Thymus (tissue), 11 donors: Measurements from ENCODE around the gene NUDT17. TPM values are rescaled to one million over a fixed set of nuclear protein-coding genes. Genes with fewer than 3 reads are reported as not detected.

Experiments
- DNase-seq, 9 donors: peaks; one replicate each; pipeline ENCODE4 v3.0.0-alpha.2; 2013; ENCODE audit warnings: low spot score in 9 of 9, low read depth in 6 of 9, missing footprints in 1 of 9
- H3K27ac ChIP-seq, 2 donors: one replicate each; pipeline ENCODE4 v1.5.1; 2013; ENCODE audit warnings: control low read depth in 1 of 2, low read depth in 1 of 2, low read length in 1 of 2, mild to moderate bottlenecking in 1 of 2, moderate library complexity in 1 of 2
- H3K27me3 ChIP-seq, 2 donors: one replicate each; pipeline ENCODE4 v1.5.1; 2013; ENCODE audit warnings: low read length in 1 of 2; ENCODE audit not compliant: control insufficient read depth in 2 of 2, insufficient read depth in 1 of 2
- H3K36me3 ChIP-seq, 2 donors: one replicate each; pipeline ENCODE4 v1.5.1; 2013; ENCODE audit warnings: low read length in 1 of 2, mild to moderate bottlenecking in 1 of 2, moderate library complexity in 1 of 2; ENCODE audit not compliant: control insufficient read depth in 2 of 2, insufficient read depth in 2 of 2
- H3K4me1 ChIP-seq, 2 donors: one replicate each; pipeline ENCODE4 v1.5.1; 2013; ENCODE audit warnings: low read length in 2 of 2; ENCODE audit not compliant: control insufficient read depth in 2 of 2, insufficient read depth in 2 of 2
- H3K4me3 ChIP-seq, 2 donors: one replicate each; pipeline ENCODE4 v1.5.1; 2013; ENCODE audit warnings: low read length in 2 of 2, control low read depth in 1 of 2, mild to moderate bottlenecking in 1 of 2
- H3K9me3 ChIP-seq, 2 donors: one replicate each; pipeline ENCODE4 v1.5.1; 2013; ENCODE audit warnings: low read length in 1 of 2, mild to moderate bottlenecking in 1 of 2; ENCODE audit not compliant: control insufficient read depth in 2 of 2, insufficient read depth in 1 of 2
- WGBS: extraction: QIAGEN DNeasy Blood & Tissue Kit; methylation state at CpG from one replicate; pipeline ENCODE4 v1.1.7; 2013; 5-methylcytosine and 5-hydroxymethylcytosine counted together
- polyA plus RNA-seq: library from polyadenylated mRNA; stranded (reverse); fragments of 200-250 nt; gene quantifications from one replicate; pipeline ENCODE4 v1.2.3, GENCODE V29; 2013
- total RNA-seq: library from RNA; stranded (reverse); fragments of 120-200 nt; gene quantifications from one replicate; pipeline ENCODE4 v1.2.4, GENCODE V29; 2013
- donor health status: healthy.

Gene NUDT17
- total and polyA plus RNA-seq, 2 donors, result 3.7 to 6.0 TPM

DNA sequence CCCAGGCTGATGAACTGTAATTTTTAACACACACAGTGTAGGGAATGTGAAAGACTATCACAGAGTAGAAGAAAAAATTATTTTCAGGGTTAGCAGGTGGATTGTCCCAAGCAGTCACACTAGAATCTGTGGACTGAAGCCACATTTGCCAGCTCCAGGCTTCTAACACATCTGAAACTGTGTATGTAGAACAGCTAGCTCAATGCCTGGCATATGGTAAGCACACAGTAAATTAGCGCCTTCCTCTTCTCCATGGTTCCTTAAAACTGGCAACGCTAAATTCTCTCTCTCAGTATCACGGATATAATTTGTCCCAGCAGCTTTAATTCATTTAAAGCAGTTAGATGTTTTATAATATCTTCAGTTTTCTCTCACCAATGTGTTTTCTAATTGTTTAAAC, 2.4 kb upstream of the NUDT17 start:
- no peaks in the 10 kb centered on the region for H3K27me3 ChIP-seq
- no peak overlapping the region for H3K27ac ChIP-seq
- H3K36me3 ChIP-seq, result peaks cover 32 to 47% of the 10 kb centered on the region in 2 donors
- WGBS, result 98% methylated on average over 3 of the region's 3 CpGs
- H3K4me1 ChIP-seq, result peaks cover 5 to 20% of the 10 kb centered on the region in 2 donors
- H3K4me3 ChIP-seq, result no peak overlapping the region
- no peak for DNase-seq
- no peaks in the 10 kb centered on the region for H3K9me3 ChIP-seq

DNA sequence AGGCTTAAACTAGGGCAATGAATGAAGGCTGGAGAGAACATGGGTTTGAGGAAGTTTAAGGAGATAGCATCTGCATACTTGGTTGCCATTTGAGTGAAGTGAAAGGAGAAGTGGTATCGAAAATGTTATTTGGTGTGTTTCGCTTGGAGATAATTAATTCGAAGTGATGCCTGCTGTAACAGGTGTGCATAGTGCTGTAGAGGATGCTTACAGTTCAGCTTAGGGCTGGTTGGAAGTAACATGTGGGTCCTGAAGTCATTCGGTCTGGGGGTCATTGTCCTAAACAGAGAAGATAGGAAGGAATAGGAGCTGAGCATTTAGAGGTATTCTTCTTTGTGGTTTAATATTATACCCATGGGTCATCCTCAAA, 301 bp upstream of the NUDT17 start:
- no peaks in the 10 kb centered on the region for H3K27me3 ChIP-seq
- H3K4me1 ChIP-seq, result peaks cover 5 to 20% of the 10 kb centered on the region in 2 donors
- no peak for DNase-seq
- no peaks in the 10 kb centered on the region for H3K9me3 ChIP-seq
- H3K36me3 ChIP-seq, result peaks cover 37 to 44% of the 10 kb centered on the region in 2 donors
- H3K4me3 ChIP-seq, result peak overlapping the region; percentile 60 to 78
- 2% methylated on average over 4 of the region's 4 CpGs for WGBS
- H3K27ac ChIP-seq, result peak overlapping the region in 1 of 2 donors; percentile 18

DNA sequence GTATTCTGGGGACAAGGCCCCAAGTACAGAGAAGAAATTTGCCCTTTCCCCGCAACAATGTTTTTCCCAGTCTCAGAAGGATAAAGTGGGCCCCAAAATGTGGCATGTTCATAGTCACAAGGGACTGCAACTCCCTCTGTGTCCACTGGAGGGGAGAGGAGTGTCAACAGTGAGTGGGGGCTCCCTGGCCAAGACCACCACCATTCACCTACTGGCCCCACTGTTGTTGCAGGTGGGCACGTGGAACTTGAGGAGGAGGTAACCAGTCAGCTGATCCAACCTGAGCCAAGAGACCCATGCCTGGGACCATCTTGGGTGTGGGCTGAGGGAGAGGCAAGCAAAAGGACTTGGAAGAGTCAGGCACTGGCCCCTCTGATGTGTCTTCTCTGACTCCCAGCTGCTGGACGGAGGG, 777 bp downstream of the NUDT17 start:
- Histone ChIP-seq H3K9me3 (no peaks in the 10 kb centered on the region), H3K4me1 (peaks cover 5 to 24% of the 10 kb centered on the region in 2 donors), H3K27me3 (no peaks in the 10 kb centered on the region), H3K36me3 (peaks cover 38 to 45% of the 10 kb centered on the region in 2 donors), H3K27ac (no peak overlapping the region), H3K4me3 (peak overlapping the region; percentile 60 to 78)
- 56% methylated on average over 3 of the region's 3 CpGs for WGBS
- DNase-seq, result peak in 5 of 9 donors; percentile 18 to 64 (median 21)

DNA sequence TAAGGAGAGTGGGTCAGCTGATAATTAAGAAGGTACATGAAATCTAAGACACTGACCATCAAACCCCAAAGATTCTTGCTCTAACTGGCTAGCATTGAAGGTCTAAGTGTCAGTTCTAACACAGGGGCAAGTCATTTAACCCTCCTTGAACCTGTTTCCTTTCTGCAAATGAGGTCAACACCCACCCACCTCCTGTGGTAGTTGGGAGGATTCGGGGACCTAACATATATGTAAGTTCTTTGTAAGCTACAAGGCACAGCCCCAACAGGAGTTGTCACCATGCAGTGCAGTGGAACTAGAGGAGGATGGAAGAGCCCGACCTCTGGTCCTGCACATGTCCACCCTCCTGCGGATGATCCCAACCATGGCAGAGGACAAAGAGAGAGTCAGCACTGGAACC, 2.4 kb downstream of the NUDT17 start:
- no peak for DNase-seq

DNA sequence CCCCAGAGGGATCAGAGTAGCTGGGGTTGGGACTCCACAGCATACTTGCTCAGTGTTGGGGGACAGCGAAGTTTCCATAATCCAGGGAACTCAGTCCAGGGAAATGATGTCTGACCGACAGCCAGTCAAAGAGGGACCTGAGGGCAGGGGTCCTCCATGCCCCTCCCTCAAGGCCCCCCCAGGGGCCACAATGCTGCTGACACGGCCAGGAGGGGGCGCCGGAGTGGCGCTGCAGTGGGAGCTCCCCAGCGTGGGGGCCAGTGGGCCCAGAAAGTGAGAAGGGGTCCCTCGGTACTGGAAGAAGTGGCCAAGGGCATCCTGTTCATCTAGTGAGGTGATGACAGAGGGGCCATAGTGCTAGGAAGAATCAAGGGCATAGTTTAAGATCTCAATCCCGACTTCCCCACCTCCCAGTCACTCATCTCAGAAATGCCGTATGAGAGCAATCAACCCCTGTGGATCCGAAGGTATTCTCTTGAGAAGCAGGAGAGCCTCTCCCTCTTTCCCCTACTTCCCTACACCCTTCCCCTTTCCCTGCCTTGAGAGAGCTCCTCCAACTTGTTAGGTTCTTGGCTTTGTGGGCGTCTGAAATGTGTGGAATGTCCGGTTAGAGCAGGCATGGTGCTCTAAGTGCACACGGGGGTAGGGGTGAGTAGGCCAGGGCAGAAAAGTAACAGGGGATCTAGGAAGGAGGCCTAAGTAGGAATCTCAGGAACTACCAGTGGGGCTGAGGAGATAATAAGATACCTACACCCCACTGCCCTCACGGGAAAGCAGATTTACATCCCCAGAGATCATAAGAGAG, 4.1 kb downstream of the NUDT17 start:
- no peak overlapping the region for H3K4me3 ChIP-seq
- peaks cover 5 to 22% of the 10 kb centered on the region in 2 donors for H3K4me1 ChIP-seq
- DNase-seq, result no peak
- H3K27ac ChIP-seq, result no peak overlapping the region
- WGBS, result 90% methylated on average over 15 of the region's 15 CpGs
- peaks cover 39 to 44% of the 10 kb centered on the region in 2 donors for H3K36me3 ChIP-seq
- no peaks in the 10 kb centered on the region for H3K27me3 ChIP-seq
- H3K9me3 ChIP-seq, result no peaks in the 10 kb centered on the region

More for the DNA sequence above, 2.4 kb downstream of the NUDT17 start:
- no peak overlapping the region for H3K27ac ChIP-seq
- WGBS, result 94% methylated on average over 3 of the region's 3 CpGs
- no peaks in the 10 kb centered on the region for H3K9me3 ChIP-seq
- H3K4me3 ChIP-seq, result no peak overlapping the region
- no peaks in the 10 kb centered on the region for H3K27me3 ChIP-seq
- peaks cover 5 to 24% of the 10 kb centered on the region in 2 donors for H3K4me1 ChIP-seq
- H3K36me3 ChIP-seq, result peaks cover 31 to 36% of the 10 kb centered on the region in 2 donors

DNA sequence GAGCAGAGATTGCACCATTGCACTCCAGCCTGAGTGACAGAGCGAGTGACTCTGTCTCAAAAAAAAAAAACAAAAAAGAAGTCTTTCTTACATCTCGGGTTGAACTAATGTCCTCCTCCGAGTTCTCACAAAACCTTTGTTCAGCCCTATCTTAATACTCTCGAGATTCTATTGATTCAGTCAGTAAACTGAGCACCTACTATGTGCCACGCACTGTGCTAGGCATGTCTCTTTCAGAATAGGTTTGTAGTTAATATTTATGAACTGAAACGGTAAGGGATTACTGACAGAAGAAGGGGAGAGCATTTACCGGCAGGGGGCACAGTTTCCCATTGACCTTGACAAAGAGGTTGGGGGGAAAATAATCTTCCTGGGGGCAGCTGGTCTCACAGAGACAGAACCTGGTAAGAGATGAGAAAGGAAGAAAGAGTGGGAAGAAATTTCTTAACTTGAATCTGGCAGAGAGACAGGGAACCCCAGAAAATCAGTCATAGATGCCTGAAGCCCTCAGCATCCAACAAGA, 10.1 kb downstream of the NUDT17 start:
- peaks cover 35% of the 10 kb centered on the region in 2 donors for H3K36me3 ChIP-seq
- peaks cover 3 to 13% of the 10 kb centered on the region in 2 donors for H3K4me1 ChIP-seq
- DNase-seq, result no peak
- no peak overlapping the region for H3K4me3 ChIP-seq
- peaks cover 0 to 3% of the 10 kb centered on the region in 2 donors for H3K9me3 ChIP-seq
- 94% methylated on average over 7 of the region's 7 CpGs for WGBS
- H3K27me3 ChIP-seq, result no peaks in the 10 kb centered on the region
- H3K27ac ChIP-seq, result no peak overlapping the region

DNA sequence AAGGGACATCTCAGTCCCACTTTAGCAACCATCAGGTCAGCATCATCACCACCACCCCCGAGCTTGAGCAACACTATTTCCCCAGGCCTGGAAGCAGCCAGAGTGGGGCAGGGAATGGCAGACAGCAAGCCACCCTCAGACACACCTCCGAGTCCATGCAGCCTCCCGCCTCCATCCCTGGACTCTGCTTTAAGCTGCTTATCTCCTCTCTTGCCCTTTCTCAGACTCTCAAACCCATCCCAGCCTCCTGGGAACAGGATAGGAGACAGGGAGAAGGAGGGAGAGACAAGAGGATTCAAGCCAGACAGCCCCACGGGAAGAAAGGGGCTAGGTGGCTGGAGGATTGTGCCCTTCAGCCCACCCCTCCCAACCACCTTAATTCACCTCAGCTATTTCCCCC, 11.7 kb downstream of the NUDT17 start:
- H3K27me3 ChIP-seq, result no peaks in the 10 kb centered on the region
- H3K4me3 ChIP-seq, result no peak overlapping the region
- peaks cover 0 to 3% of the 10 kb centered on the region in 2 donors for H3K9me3 ChIP-seq
- 69% methylated on average over 4 of the region's 4 CpGs for WGBS
- DNase-seq, result no peak
- peaks cover 29 to 31% of the 10 kb centered on the region in 2 donors for H3K36me3 ChIP-seq
- peaks cover 3 to 13% of the 10 kb centered on the region in 2 donors for H3K4me1 ChIP-seq
- H3K27ac ChIP-seq, result no peak overlapping the region

DNA sequence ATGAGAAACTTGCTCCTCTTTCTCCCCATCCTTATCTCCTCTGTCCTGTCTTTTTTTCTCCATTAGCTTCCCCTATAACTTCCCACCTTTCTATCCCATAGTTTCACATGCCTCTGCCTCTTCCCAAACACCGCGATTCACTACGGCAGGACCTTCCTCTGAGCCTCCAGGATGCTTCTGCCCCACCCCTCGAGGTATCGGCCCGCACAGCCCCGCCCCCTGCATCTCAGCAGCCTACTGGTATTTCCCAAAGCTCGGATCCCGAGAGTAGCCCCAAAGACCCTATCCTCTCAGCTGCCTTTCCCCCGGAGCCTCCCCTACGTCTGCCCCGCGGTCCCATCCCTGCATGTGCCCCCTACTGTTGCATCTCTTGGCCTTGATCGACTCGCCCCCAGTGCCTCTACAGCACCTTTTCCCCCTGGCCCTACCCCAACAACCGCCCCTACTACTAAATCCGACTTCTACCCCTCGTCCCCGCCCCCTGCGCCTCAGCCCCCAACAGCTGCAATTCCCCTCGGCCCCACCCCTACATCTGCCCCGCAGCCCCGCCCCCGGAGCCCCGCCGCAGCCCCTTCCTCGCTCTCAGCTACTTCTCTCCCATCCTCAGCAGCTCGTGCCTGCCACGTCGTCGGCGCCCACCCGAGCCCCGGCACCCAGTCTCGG, 12.9 kb downstream of the NUDT17 start:
- WGBS, result 2% methylated on average over 35 of the region's 35 CpGs
- peaks cover 3 to 13% of the 10 kb centered on the region in 2 donors for H3K4me1 ChIP-seq
- peak overlapping the region; percentile 90 to 91 for H3K4me3 ChIP-seq
- peak in 7 of 9 donors; percentile 37 to 89 (median 79) for DNase-seq
- peaks cover 24 to 31% of the 10 kb centered on the region in 2 donors for H3K36me3 ChIP-seq
- peaks cover 0 to 2% of the 10 kb centered on the region in 2 donors for H3K27me3 ChIP-seq
- peak overlapping the region; percentile 91 to 97 for H3K27ac ChIP-seq
- peaks cover 0 to 3% of the 10 kb centered on the region in 2 donors for H3K9me3 ChIP-seq
